Astrocyte of the spinal cord (primary cell): ENCODE data around the gene OR14I1.
A peak's percentile ranks its signal among the peaks of the same experiment; 100 is the strongest.
"Not testable (repeated sequence)": the region's sequence is repeated elsewhere in the genome, so short reads cannot be mapped to it uniquely, and the experiment has no call there.

Source experiments
- DNase-seq: peaks from one replicate; pipeline ENCODE4 v3.0.0; 2011; ENCODE audit warnings: low read depth, low spot score
- H3K4me3 ChIP-seq: 2 replicates; pipeline ENCODE4 v1.5.1; 2011; ENCODE audit warnings: low read depth, mild to moderate bottlenecking, low read length, moderate library complexity
- CTCF ChIP-seq: IDR thresholded peaks from 2 replicates; pipeline ENCODE4 v1.5.1; 2012; ENCODE audit warnings: low read depth, mild to moderate bottlenecking, low read length, inconsistent platforms
- in situ Hi-C: cut with HindIII; loops from 2 replicates; pipeline ENCODE4 v1.10.0; 2017; ENCODE audit warnings: low sequenced_read_pairs

The OR14I1 gene

GRCh38 chr1:248695451-248696132, 7.0 kb downstream of the OR14I1 start:
- in situ Hi-C loops, result no loop called here
- no peak overlapping the region for H3K4me3 ChIP-seq
- TF ChIP-seq CTCF, result no peak
- no peak for DNase-seq

- DNase-seq, result no peak
- in situ Hi-C loops, result no loop called here
- no peak overlapping the region for H3K4me3 ChIP-seq
- no peak for TF ChIP-seq CTCF
Observed at GRCh38 chr1:248691567-248692155, 10.9 kb downstream of the OR14I1 start.

GRCh38 chr1:248688527-248689298, 13.9 kb downstream of the OR14I1 start:
- H3K4me3 ChIP-seq, result no peak overlapping the region
- no peak for TF ChIP-seq CTCF
- no peak for DNase-seq
- in situ Hi-C loops, result no loop called here

GRCh38 chr1:248686815-248687214, 15.8 kb downstream of the OR14I1 start:
- DNase-seq, result no peak
- in situ Hi-C loops, result no loop called here
- H3K4me3 ChIP-seq, result no peak overlapping the region
- no peak for TF ChIP-seq CTCF

- in situ Hi-C loops, result no loop called here
- no peak for TF ChIP-seq CTCF
- no peak for DNase-seq
- H3K4me3 ChIP-seq, result no peak overlapping the region
Observed at GRCh38 chr1:248681651-248682050, 20.9 kb downstream of the OR14I1 start.

- TF ChIP-seq CTCF, result no peak
- in situ Hi-C loops, result no loop called here
- peak; percentile 33 for DNase-seq
- H3K4me3 ChIP-seq, result no peak overlapping the region
Observed at GRCh38 chr1:248670003-248670402, 32.6 kb downstream of the OR14I1 start.

GRCh38 chr1:248663453-248664328, 38.9 kb downstream of the OR14I1 start:
- H3K4me3 ChIP-seq, in situ Hi-C loops, DNase-seq: not testable (repeated sequence)

GRCh38 chr1:248656797-248657196, 45.8 kb downstream of the OR14I1 start:
- H3K4me3 ChIP-seq, in situ Hi-C loops, DNase-seq: not testable (repeated sequence)

- H3K4me3 ChIP-seq, in situ Hi-C loops, DNase-seq: not testable (repeated sequence)
Observed at GRCh38 chr1:248655354-248655753, 47.2 kb downstream of the OR14I1 start, which contains the start of gene OR2T27. Gene OR2T27, minus strand, starts transcription at chr1:248655528. Its CDS starts 4,644 bp downstream, at chr1:248650884.
